ENCODE measurements around the gene NEK4.

DNA sequence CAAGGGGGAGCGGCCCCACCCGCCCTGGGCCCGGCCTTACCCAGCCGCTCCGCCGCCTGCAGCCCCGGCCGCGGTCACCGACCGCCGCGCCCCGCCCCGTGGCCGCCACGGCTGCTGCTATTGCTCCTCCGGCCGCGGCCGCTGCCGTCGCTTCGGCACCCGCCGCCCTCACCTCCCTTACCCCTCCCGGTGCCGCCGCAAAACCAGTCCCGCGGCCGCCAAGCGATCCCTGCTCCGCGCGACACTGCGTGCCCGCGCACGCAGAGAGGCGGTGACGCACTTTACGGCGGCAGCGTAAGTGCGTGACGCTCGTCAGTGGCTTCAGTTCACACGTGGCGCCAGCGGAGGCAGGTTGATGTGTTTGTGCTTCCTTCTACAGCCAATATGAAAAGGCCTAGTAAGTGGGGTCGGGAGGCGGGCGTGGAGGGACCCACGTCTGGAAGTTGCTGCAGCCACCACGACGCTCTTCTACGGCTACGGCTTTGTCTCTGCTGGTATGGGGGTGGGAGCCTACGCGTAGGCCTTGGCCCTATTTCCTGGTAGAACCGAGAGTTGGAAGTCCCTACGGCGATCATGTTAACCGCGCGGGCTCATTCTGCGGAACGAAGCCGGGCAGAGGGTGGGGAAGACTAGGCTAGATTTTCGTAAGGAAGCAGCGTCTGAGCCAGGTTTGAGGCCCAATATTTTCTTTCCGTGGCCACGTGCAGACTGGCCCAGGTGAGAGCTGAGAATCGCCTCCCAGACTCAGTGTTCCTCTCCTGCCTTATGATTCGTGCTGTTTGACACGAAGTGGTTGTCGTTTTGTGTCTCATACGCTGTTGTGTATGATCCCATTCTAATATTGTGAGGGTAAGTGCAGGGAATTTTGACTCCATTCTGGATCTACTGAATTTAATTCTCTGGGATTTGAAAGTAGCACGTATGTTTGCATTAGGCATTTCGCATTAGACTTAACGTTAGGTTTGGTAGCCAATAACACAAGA, 84.7 kb downstream of the NEK4 start, which contains the start of the genes GNL3 and PBRM1:
- peak; percentile 51; the same call in 1 of the 2 replicates for TF ChIP-seq REST (IDR thresholded peaks at IDR 0.05; ENCODE audit: low read depth, low read length)
- TF ChIP-seq NRF1 (IDR thresholded peaks at IDR 0.05; ENCODE audit: low read depth, low read length) = peak; percentile 61
- 0 out of 2 replicates have a peak, but pooled peaks have one; percentile 13 for TF ChIP-seq FOXJ3 (CRISPR knock-in tag; IDR thresholded peaks at IDR 0.05)
- TF ChIP-seq, protein P1, sequence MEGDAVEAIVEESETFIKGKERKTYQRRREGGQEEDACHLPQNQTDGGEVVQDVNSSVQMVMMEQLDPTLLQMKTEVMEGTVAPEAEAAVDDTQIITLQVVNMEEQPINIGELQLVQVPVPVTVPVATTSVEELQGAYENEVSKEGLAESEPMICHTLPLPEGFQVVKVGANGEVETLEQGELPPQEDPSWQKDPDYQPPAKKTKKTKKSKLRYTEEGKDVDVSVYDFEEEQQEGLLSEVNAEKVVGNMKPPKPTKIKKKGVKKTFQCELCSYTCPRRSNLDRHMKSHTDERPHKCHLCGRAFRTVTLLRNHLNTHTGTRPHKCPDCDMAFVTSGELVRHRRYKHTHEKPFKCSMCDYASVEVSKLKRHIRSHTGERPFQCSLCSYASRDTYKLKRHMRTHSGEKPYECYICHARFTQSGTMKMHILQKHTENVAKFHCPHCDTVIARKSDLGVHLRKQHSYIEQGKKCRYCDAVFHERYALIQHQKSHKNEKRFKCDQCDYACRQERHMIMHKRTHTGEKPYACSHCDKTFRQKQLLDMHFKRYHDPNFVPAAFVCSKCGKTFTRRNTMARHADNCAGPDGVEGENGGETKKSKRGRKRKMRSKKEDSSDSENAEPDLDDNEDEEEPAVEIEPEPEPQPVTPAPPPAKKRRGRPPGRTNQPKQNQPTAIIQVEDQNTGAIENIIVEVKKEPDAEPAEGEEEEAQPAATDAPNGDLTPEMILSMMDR (IDR thresholded peaks at IDR 0.05) = no peak
- TF ChIP-seq USF2 (IDR thresholded peaks at IDR 0.05; ENCODE audit: borderline replicate concordance, low read depth, low read length) = no peak
- TF ChIP-seq GABPA (IDR thresholded peaks at IDR 0.05; ENCODE audit: low read depth) = no peak
- TF ChIP-seq RFX5 (IDR thresholded peaks at IDR 0.05; ENCODE audit: low read length) = no peak; the same call in 1 of the 2 replicates
- TF ChIP-seq GATA2 (CRISPR knock-in tag; IDR thresholded peaks at IDR 0.05) = no peak
- no peak for TF ChIP-seq RAD21 (IDR thresholded peaks at IDR 0.05; ENCODE audit: low read length)
